ENCODE data around the gene EPB41L2.
"Not testable (repeated sequence)": the region's sequence is repeated elsewhere in the genome, so short reads cannot be mapped to it uniquely, and the experiment has no call there.

The EPB41L2 gene

DNA sequence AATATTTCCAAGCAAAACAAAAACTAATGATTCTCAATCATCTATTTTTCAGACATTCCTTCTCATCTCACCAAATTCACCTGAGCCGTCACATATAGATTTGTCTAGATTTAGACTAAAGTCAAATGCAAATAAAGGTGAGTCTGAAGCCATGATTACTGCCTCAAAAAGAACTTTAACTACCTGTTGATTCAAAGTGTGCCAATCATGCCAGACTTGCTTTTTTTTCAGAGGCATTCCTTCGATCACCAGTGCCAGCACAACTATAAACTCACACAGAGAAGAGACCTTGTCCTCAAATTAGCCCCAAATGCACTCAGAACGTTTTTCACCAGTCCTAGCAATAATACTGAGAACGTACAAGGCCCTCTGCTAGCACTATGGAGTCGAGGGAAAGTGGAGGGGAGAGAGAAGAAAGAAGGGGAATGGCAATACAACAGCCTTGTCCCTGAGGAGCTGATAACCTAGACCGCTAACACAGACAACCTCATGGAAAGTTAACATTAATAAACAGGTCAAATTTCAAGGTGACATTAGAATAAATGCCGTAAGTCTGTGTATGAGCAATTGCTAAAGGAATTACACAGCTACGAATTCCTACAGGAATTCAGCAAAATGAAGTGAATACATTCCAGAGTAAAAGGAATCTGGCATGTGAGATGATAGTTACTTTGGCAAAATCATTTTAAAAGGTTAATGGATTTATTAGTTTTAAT, 60.9 kb downstream of the EPB41L2 start:
- peaks cover 3% of the 10 kb centered on the region for H3K36me3 Mint-ChIP-seq (ENCODE audit: low read depth)
- DNase-seq (ENCODE audit: low spot score): no peak
- peaks cover 6% of the 10 kb centered on the region for H3K9me3 Mint-ChIP-seq
- no peaks in the 10 kb centered on the region for H3K27me3 Mint-ChIP-seq (ENCODE audit: low read depth)
- no peaks in the 10 kb centered on the region for H3K4me1 Mint-ChIP-seq (ENCODE audit: low read depth)
- H3K27ac Mint-ChIP-seq: no peak overlapping the region
- no peak overlapping the region for H3K4me3 Mint-ChIP-seq

DNA sequence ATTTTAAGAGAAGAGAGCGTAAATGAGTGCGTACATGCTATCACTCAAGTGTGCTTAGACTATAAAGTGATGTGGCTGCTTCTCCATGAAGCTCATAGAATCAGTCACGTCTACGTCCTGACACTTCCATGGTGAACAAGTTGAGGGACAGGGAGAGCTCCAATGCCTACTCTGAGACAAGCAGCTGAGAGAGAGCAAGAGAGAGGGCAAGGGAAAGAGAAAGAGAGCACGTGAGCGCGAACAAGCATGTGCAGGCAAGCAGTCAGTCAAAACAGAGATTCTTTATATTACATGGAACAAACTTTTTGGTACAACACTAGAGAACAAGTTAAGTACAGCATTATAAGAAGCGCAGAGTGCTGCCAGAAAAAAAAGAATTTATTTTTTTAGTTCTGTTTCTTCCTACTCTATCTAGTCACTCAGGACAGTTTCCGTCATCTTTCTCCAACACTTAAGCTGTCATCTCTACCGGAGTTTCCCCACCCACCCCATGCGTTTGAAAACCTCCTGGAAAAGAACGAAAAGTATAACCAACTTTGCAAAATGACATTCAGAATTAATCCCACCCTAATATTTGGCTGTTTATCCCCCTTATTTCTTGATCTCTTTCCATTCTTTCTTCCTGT, 61.8 kb downstream of the EPB41L2 start:
- H3K9me3 Mint-ChIP-seq: no peaks in the 10 kb centered on the region
- no peaks in the 10 kb centered on the region for H3K36me3 Mint-ChIP-seq (ENCODE audit: low read depth)
- no peak overlapping the region for H3K4me3 Mint-ChIP-seq
- H3K27me3 Mint-ChIP-seq (ENCODE audit: low read depth): no peaks in the 10 kb centered on the region
- H3K27ac Mint-ChIP-seq: no peak overlapping the region
- no peaks in the 10 kb centered on the region for H3K4me1 Mint-ChIP-seq (ENCODE audit: low read depth)
- DNase-seq (ENCODE audit: low spot score): no peak

DNA sequence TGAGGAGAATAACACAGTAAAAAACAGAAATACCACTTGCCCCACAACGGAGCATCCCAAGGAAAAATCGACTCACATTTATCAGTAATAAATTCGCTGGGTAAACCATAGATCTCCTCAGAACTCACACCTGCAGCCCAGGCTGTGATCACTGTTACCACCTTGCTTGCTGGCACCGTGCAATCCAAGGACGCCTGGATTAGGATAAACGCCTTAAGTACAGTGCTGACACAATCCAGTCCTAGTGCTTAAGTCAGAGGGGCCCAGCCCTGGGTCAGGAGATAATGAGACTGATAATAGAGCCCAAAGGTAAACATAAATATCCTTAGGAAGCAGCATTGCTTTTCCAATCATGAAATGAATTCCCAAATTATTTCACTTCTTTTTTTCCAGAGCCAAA, 62.5 kb downstream of the EPB41L2 start:
- Mint-ChIP-seq H3K36me3 (ENCODE audit: low read depth) (no peaks in the 10 kb centered on the region), H3K4me3 (no peak overlapping the region), H3K27me3 (ENCODE audit: low read depth) (no peaks in the 10 kb centered on the region), H3K4me1 (ENCODE audit: low read depth) (no peaks in the 10 kb centered on the region), H3K27ac (no peak overlapping the region), H3K9me3 (no peaks in the 10 kb centered on the region)
- DNase-seq (ENCODE audit: low spot score): no peak

DNA sequence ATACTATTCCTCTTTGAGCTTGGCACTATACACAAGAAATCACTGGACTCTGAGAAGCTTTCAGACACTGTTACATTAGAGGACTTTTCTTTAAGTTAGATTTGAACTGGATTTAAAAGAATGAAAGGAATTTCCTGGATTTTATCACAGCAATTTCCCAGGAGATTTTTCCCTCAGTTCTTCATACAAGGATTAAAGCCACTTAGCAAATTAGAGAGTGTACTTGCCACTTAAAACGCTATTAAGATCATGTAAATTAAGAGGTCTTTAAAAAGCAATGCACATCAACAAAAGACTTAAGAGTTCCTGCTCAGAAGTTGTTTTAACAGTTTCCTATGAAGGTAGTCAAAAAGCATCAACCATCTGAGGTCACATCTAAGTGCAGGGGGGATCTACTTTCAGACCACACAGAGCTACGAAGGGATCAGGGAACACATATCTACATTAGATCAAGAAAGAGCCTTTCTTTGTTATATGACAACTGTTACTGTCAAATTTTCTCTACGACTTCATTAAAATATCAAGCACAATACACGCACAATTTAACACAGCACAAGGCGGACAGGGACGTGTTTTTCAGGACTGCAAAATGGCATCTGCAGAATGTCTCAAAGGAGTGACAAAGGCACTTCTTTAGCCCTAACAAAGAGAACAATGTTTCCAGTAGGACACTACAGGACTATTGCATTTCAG, 65.8 kb downstream of the EPB41L2 start:
- Mint-ChIP-seq H3K4me1 (ENCODE audit: low read depth) (no peaks in the 10 kb centered on the region), H3K27ac (no peak overlapping the region), H3K27me3 (ENCODE audit: low read depth) (no peaks in the 10 kb centered on the region), H3K9me3 (no peaks in the 10 kb centered on the region), H3K4me3 (no peak overlapping the region), H3K36me3 (ENCODE audit: low read depth) (no peaks in the 10 kb centered on the region)
- no peak for DNase-seq (ENCODE audit: low spot score)

DNA sequence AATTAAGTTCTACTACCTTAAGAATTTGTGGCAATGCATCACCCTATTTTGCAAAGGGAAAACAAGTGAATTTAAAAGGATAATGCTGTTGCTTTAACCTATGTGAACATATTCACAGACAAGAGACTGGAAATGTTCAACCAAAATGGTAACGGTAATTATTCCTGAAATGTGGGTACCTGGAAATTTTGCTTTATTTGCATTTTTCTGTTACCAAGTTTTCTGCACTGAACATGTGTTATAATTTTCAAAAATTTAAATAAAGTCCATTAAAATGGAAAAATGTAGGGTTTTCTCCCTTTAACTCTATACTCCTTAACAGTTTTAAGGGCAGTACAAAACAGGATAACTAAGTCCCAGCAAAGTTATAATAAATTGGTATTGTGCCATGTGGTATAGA, 66.4 kb downstream of the EPB41L2 start:
- H3K9me3 Mint-ChIP-seq: no peaks in the 10 kb centered on the region
- no peak overlapping the region for H3K27ac Mint-ChIP-seq
- H3K36me3 Mint-ChIP-seq (ENCODE audit: low read depth): no peaks in the 10 kb centered on the region
- no peaks in the 10 kb centered on the region for H3K4me1 Mint-ChIP-seq (ENCODE audit: low read depth)
- H3K27me3 Mint-ChIP-seq (ENCODE audit: low read depth): no peaks in the 10 kb centered on the region
- H3K4me3 Mint-ChIP-seq: no peak overlapping the region
- no peak for DNase-seq (ENCODE audit: low spot score)

DNA sequence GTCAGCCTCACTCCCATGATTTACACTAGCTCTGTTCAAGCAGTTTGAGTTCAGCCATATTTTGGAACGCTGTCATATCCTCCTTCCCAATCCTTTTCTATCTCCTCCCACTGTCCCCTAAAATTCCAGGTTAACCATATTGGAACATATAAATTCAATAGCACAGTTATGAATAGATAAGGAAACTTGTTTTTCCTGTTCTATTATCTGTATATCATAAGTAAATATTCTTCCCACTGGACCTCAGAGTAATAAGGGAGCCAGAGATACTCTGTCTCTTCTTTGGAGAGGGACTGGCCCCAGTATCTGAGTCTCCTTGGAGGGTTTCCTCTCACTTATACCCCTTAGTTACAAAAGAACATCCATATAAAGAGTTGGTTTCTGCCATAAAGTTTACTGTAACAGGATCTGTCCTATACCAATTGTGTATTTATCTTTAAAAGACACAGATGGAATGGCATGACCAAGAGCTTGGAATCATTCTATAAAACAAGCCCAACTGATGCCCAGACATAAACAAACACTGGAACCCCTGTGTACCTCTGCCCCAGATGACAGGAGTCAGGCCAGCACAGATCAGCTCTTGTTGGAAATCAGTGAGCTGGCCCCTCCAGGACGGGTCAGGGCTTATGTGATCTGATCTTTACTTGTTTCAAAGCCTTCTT, 67.1 kb downstream of the EPB41L2 start:
- Mint-ChIP-seq H3K27ac (no peak overlapping the region), H3K36me3 (ENCODE audit: low read depth) (no peaks in the 10 kb centered on the region)

DNA sequence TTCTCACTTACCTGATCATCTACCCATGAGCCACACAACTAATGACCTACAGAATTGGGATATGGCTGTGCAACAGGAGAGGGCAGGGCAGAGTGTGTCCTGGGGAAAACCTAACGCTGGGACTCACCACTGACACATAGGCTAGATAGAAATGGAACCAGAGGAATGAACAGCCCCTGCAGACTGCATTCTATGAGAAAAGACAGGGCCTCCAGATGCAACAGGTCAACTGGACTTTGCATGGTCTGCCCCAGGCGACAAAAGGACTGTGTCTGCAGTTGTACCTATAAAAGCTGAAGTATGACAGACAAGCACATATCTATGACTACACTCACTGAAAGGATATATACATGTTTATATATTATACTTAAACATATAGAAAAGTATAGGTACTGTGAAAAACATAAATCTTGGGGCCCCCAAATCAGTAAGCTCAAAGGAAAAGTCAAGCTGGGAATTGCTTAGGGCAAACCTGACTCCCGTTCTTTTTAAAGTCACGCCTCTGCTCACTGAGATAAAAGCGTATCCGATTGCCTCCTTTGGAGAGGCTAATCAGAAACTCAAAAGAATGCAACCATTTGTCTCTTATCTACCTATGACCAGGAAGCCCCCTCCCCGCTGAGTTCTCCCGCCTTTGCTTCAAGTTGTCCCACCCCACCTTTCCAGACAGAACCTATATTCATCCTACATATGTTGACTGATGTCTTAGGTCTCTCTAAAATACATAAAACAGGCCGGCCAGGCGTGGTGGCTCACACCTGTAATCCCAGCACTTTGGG, 68.5 kb downstream of the EPB41L2 start:
- H3K4me1 Mint-ChIP-seq (ENCODE audit: low read depth): no peaks in the 10 kb centered on the region
- H3K9me3 Mint-ChIP-seq: no peaks in the 10 kb centered on the region
- H3K36me3 Mint-ChIP-seq (ENCODE audit: low read depth): no peaks in the 10 kb centered on the region
- H3K27ac Mint-ChIP-seq: no peak overlapping the region
- no peaks in the 10 kb centered on the region for H3K27me3 Mint-ChIP-seq (ENCODE audit: low read depth)
- DNase-seq (ENCODE audit: low spot score): no peak
- H3K4me3 Mint-ChIP-seq: no peak overlapping the region

More for the DNA sequence above, 67.1 kb downstream of the EPB41L2 start:
- no peaks in the 10 kb centered on the region for H3K4me1 Mint-ChIP-seq (ENCODE audit: low read depth)
- no peak for DNase-seq (ENCODE audit: low spot score)
- H3K4me3 Mint-ChIP-seq: no peak overlapping the region
- no peaks in the 10 kb centered on the region for H3K27me3 Mint-ChIP-seq (ENCODE audit: low read depth)
- no peaks in the 10 kb centered on the region for H3K9me3 Mint-ChIP-seq

DNA sequence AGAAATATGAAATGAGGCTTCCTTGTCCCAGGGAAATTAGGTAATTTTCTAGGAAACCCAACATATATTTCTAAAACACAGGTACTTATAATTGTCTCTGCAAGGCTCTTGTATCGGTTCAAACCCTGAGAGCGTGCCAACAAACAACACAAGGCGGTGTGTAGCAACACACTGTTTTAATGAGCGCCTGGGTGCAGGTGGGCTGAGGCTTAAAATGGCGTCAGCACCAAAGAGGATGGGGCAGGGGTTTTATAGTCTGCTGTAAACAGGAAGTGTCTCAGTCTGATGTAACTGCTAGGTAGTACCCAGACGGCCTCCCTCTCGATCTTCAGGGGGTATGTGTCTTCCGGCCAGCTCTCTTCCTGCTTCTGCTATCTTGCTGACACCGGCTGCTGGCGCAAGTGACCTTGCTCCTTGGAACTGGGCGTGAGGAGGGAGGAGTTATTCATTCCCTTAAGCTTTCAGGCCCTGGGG, 69.7 kb downstream of the EPB41L2 start:
- H3K4me1 Mint-ChIP-seq (ENCODE audit: low read depth): no peaks in the 10 kb centered on the region
- H3K4me3 Mint-ChIP-seq: no peak overlapping the region
- no peak for DNase-seq (ENCODE audit: low spot score)
- H3K9me3 Mint-ChIP-seq: no peaks in the 10 kb centered on the region
- H3K27me3 Mint-ChIP-seq (ENCODE audit: low read depth): no peaks in the 10 kb centered on the region
- no peak overlapping the region for H3K27ac Mint-ChIP-seq
- H3K36me3 Mint-ChIP-seq (ENCODE audit: low read depth): no peaks in the 10 kb centered on the region

DNA sequence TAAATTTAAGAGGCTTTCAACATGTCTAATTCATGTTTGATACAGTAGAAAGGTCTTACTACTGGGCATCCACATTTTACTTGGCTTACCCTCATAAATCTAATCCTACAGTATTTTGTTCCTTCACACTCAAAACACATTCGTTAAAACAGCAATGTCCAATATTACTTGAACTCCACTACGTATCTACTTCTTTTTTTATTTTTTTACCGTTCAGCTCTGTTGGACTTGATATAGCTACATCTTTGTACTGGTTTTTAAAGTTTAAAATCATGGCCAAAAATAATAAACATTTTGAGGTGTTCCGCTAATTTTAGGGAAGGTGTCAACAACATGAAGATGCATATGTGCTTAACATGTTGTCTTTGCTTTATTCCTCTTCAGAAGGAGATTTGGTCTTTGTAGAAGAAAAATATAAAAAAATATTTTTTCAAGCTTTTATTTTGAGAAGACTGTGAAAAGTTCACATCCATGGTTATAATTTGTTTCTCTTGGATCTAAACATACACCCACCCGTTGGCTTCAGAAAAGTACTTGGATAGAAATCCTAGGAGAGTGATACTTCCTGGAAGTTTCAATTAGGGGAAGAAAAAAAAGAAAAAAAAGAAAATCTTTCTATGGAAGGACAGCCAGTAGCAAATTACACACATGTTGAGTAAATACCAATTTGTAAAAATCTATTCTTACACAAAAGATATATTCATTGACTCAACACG, 71.5 kb downstream of the EPB41L2 start:
- no peaks in the 10 kb centered on the region for H3K27me3 Mint-ChIP-seq (ENCODE audit: low read depth)
- no peaks in the 10 kb centered on the region for H3K4me1 Mint-ChIP-seq (ENCODE audit: low read depth)
- H3K36me3 Mint-ChIP-seq (ENCODE audit: low read depth): no peaks in the 10 kb centered on the region
- H3K9me3 Mint-ChIP-seq: no peaks in the 10 kb centered on the region
- H3K27ac Mint-ChIP-seq: no peak overlapping the region
- no peak overlapping the region for H3K4me3 Mint-ChIP-seq
- DNase-seq (ENCODE audit: low spot score): no peak

DNA sequence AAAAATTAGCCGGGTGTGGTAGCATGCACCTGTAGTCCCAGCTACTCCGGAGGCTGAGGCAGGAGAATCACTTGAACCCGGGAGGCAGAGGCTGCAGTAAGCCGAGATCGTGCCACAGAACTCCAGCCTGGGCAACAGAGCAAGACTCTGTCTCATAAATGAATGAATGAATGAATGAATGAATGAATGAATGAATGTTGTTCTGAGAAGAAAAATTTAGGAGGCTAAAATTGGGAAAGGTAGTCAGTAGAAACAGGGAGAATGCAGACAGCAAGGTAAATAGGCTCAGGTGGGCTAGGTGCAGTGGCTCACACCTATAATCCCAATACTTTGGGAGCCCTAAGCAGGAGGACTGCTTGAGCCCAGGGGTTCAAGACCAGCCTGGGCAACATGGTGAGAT, 75.5 kb downstream of the EPB41L2 start:
- not testable (repeated sequence) for H3K4me3 Mint-ChIP-seq; H3K27me3 Mint-ChIP-seq (ENCODE audit: low read depth); H3K36me3 Mint-ChIP-seq (ENCODE audit: low read depth); H3K4me1 Mint-ChIP-seq (ENCODE audit: low read depth); H3K27ac Mint-ChIP-seq; DNase-seq (ENCODE audit: low spot score)
- peaks cover 16% of the 10 kb centered on the region for H3K9me3 Mint-ChIP-seq

DNA sequence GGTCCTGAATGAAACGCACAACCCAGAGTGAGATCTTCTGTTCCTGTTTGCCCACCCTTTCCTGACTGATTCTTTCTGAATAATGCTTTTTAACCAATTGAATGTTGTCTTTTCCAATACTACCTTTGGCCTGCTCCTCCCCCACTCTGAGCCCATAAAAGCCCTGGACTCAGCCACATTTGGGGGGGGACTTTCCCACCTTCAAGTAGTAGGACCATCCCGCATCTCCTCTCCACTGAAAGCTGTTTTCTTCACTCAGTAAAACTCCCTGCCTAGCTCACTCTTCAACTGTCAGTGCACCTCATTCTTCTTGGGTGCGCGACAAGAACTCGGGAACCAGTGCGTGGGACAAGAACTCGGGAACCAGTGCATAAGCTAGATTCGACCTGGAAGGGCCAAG, 77.9 kb downstream of the EPB41L2 start:
- peaks cover 16% of the 10 kb centered on the region for H3K9me3 Mint-ChIP-seq
- H3K4me3 Mint-ChIP-seq: no peak overlapping the region
- H3K4me1 Mint-ChIP-seq (ENCODE audit: low read depth): no peaks in the 10 kb centered on the region
- no peak overlapping the region for H3K27ac Mint-ChIP-seq
- no peaks in the 10 kb centered on the region for H3K27me3 Mint-ChIP-seq (ENCODE audit: low read depth)
- DNase-seq (ENCODE audit: low spot score): no peak
- H3K36me3 Mint-ChIP-seq (ENCODE audit: low read depth): no peaks in the 10 kb centered on the region

DNA sequence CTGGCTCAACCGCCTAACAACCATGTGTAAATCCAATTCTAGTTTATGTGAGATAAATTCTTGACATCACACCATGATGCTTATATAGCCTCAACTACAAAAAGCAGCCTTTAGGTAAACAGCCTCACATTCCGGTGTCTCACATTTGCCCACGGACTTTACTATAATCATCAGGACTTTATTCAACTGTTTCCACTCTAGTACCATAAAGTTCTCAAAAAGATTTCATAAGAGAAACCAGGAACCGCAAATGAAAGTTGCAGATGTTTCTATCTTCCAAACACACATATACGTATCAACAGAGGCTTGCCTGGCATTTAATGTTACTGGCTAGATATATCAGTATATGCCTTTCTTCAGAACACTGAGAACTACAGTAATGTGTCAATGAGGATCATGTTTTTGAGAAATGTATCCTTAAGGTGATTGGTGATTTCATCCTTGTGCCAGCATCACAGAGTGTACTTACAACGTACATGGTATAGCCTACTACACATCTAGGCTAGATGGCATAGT, 80.0 kb downstream of the EPB41L2 start:
- DNase-seq (ENCODE audit: low spot score): no peak
- H3K36me3 Mint-ChIP-seq (ENCODE audit: low read depth): no peaks in the 10 kb centered on the region
- H3K9me3 Mint-ChIP-seq: peaks cover 16% of the 10 kb centered on the region
- no peak overlapping the region for H3K27ac Mint-ChIP-seq
- peaks cover 2% of the 10 kb centered on the region for H3K27me3 Mint-ChIP-seq (ENCODE audit: low read depth)
- no peaks in the 10 kb centered on the region for H3K4me1 Mint-ChIP-seq (ENCODE audit: low read depth)
- no peak overlapping the region for H3K4me3 Mint-ChIP-seq

DNA sequence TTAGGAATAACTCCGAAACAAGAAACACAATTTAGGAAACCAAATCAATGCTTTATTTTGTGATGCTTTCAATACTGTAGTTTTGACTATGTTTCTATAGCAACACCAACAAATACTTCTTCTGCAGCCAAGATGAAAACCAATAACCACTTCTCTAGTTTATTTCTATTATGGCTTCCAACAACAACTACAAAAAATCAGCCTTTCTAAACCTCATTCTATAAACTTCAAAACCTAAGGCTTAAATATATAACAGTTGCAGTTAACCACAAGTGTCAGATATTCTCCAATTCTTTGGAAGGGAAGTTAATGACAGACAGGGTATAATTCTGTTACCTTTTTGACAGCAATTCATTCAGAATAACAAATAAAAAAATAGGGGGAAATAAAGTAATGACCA, 80.9 kb downstream of the EPB41L2 start:
- Mint-ChIP-seq H3K4me3 (no peak overlapping the region), H3K9me3 (peaks cover 16% of the 10 kb centered on the region), H3K27me3 (ENCODE audit: low read depth) (peaks cover 2% of the 10 kb centered on the region), H3K36me3 (ENCODE audit: low read depth) (no peaks in the 10 kb centered on the region), H3K27ac (no peak overlapping the region), H3K4me1 (ENCODE audit: low read depth) (no peaks in the 10 kb centered on the region)
- DNase-seq (ENCODE audit: low spot score): no peak

Data from T-helper 2 cell treated with Interferon-gamma antibody and Interleukin-4, amounts not matched to agents 5 μg/mL and 100 μg/mL, for 36 hours (primary cell).